GM12891 (cell line): Measurements from ENCODE around the gene MAGEB17.

ENCODE experiments used
- DNase-seq: peaks from one replicate; pipeline ENCODE4 v3.0.0; 2011; ENCODE audit warnings: low spot score; ENCODE audit not compliant: insufficient read length
- FAIRE-seq: peaks from 2 replicates; lab custom pipeline; 2011; peaks lifted over from hg19 to GRCh38; lab: Jason Lieb, UNC
- PAX5 ChIP-seq: IDR thresholded peaks from 2 replicates; pipeline ENCODE4 v1.6.1; 2011; ENCODE audit warnings: low read length, moderate library complexity, mild to moderate bottlenecking; ENCODE audit not compliant: insufficient read depth, severe bottlenecking
- POLR2A ChIP-seq: IDR thresholded peaks from 2 replicates; pipeline ENCODE4 v1.6.1; 2011; ENCODE audit warnings: low read depth, low read length, control low read depth
- POLR2AphosphoS5 ChIP-seq: IDR thresholded peaks from 2 replicates; pipeline ENCODE4 v1.6.1; 2011; ENCODE audit warnings: low read depth, low read length, control low read depth
- POU2F2 ChIP-seq: IDR thresholded peaks from 2 replicates; pipeline ENCODE4 v1.6.1; 2011; ENCODE audit warnings: low read depth, mild to moderate bottlenecking, control low read depth, low read length, moderate library complexity
- SPI1 ChIP-seq: IDR thresholded peaks from 2 replicates; pipeline ENCODE4 v1.6.1; 2011; ENCODE audit warnings: low read depth, low read length, control low read depth
- TAF1 ChIP-seq: IDR thresholded peaks from 2 replicates; pipeline ENCODE4 v1.6.1; 2011; ENCODE audit warnings: low read depth, low read length, control low read depth

The MAGEB17 gene

GRCh38 chrX:16204538-16204937 lies 37.3 kb downstream of the MAGEB17 start:
- DNase-seq (no peak), FAIRE-seq (no peak)
- TF ChIP-seq PAX5 (no peak), SPI1 (no peak), POLR2A (no peak), POLR2AphosphoS5 (no peak), POU2F2 (no peak), TAF1 (no peak)

GRCh38 chrX:16205840-16206239 lies 38.6 kb downstream of the MAGEB17 start:
- DNase-seq (no peak), FAIRE-seq (no peak)
- TF ChIP-seq POLR2A (no peak), POU2F2 (no peak), POLR2AphosphoS5 (no peak), TAF1 (no peak), SPI1 (no peak), PAX5 (no peak)

- FAIRE-seq, result no peak
- no peak for DNase-seq
- no peak for TF ChIP-seq SPI1
- TF ChIP-seq PAX5, result no peak
- TF ChIP-seq POLR2AphosphoS5, result no peak
- TF ChIP-seq POLR2A, result no peak
- TF ChIP-seq TAF1, result no peak
- no peak for TF ChIP-seq POU2F2
Observed at GRCh38 chrX:16207634-16208033, 40.4 kb downstream of the MAGEB17 start.

GRCh38 chrX:16208601-16209000 lies 41.3 kb downstream of the MAGEB17 start:
- FAIRE-seq (no peak), DNase-seq (no peak)
- TF ChIP-seq TAF1 (no peak), SPI1 (no peak), POU2F2 (no peak)

GRCh38 chrX:16210061-16210460 lies 42.8 kb downstream of the MAGEB17 start:
- DNase-seq (no peak), FAIRE-seq (no peak)
- TF ChIP-seq POLR2AphosphoS5 (no peak), PAX5 (no peak), POU2F2 (no peak), TAF1 (no peak), SPI1 (no peak), POLR2A (no peak)

GRCh38 chrX:16212024-16212423 lies 44.7 kb downstream of the MAGEB17 start:
- DNase-seq (no peak), FAIRE-seq (no peak)
- TF ChIP-seq POU2F2 (no peak), PAX5 (no peak), POLR2A (no peak), POLR2AphosphoS5 (no peak), SPI1 (no peak), TAF1 (no peak)

GRCh38 chrX:16212436-16212835 lies 45.2 kb downstream of the MAGEB17 start:
- no peak for TF ChIP-seq POU2F2
- TF ChIP-seq SPI1, result no peak
- no peak for TF ChIP-seq PAX5
- TF ChIP-seq POLR2AphosphoS5, result no peak
- TF ChIP-seq TAF1, result no peak
- no peak for TF ChIP-seq POLR2A
- no peak for FAIRE-seq
- DNase-seq, result no peak

GRCh38 chrX:16213961-16214360 lies 46.7 kb downstream of the MAGEB17 start:
- FAIRE-seq, result no peak
- no peak for DNase-seq
- no peak for TF ChIP-seq PAX5

- DNase-seq (no peak), FAIRE-seq (no peak)
- no peak for TF ChIP-seq PAX5
- TF ChIP-seq SPI1, result no peak
- TF ChIP-seq POU2F2, result no peak
- no peak for TF ChIP-seq TAF1
- no peak for TF ChIP-seq POLR2A
- no peak for TF ChIP-seq POLR2AphosphoS5
Observed at GRCh38 chrX:16215660-16216059, 48.4 kb downstream of the MAGEB17 start.
